K562 treated with DMSO at 1 percent for 12 hours (cell line): ENCODE results near the gene BTBD3. TPM values are rescaled to one million over a fixed set of nuclear protein-coding genes. Genes with fewer than 3 reads are reported as not detected.

ENCODE experiments used
- total RNA-seq: library from RNA; unstranded; fragments of 300-600 nt; gene quantifications from 2 replicates; pipeline ENCODE4 v1.2.3, GENCODE V29; 2022; ENCODE audit not compliant: insufficient read depth

Gene BTBD3
- 1.1 and 6.7 TPM in 2 replicates for total RNA-seq

GRCh38 chr20:11917663-11918062 is at the start of gene BTBD3:
BTBD3 (plus strand) TSS chr20:11917893; CDS start chr20:11918276, 383 bp downstream.

